T-helper 2 cell (primary cell): ENCODE data around the gene ABHD1.

Experiments used
- DNase-seq, 5 experiments: peaks; one replicate each; pipeline versions ENCODE4 v3.0.0 to v3.0.0-alpha.2; 2012 to 2022

The ABHD1 gene

DNA sequence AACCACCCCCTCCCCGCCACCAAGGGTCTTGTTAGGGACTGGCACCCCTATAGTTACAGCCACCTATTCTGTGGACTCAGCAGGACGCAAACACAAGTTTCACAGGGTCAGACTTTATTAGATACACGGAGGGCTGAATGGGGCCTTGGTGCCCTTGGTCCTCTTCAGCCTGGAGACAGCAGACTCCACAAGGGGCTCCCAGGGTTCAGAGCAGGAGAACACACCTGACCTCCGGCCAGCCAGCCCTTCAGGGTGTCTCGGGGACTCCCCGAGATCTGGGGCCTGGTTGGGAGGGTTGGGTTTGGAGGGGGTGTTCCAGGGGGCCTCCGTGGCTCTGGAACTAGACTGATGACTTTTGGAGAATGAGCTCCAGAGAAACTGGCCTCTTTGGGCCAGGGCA, 13.1 kb downstream of the ABHD1 start:
- DNase-seq = no peak

DNA sequence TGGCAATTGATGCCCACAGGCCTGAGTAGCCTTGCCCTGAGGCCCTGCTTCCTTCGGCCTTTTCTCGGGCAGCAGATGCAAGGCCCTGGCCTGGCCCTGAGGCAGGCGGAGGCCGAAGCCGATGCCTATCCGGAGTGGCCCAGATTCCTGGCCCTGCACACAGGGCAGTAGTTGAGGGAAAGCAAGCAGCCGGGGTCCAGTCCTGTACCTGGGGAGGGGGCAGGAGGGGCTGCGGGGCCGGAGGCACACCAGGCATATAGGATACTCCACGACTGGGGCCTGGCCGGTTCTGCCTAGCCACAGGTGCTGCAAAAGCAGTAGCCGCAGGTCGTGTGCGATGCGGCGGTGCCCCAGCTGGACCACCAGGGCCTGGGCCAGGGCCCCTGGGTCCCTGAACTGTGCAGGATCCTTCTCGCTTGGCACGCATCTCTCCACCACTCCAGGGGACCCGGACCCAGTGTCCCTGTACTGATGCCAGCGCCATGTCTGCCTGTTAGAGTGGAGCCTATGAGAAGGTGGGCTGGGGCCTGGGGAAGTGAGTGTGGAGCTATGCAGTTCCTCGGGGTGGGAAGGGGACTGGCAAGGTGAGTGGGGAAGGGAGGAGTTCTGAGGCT, 13.8 kb downstream of the ABHD1 start:
- no peak for DNase-seq

- no peak for DNase-seq
These were observed 14.5 kb downstream of the ABHD1 start for GRCh38 chr2:27138111-27138510.

- DNase-seq = no peak
These were observed 15.7 kb downstream of the ABHD1 start, which contains the start of gene PRR30 for GRCh38 chr2:27139310-27139709. Gene PRR30, minus strand, starts transcription at chr2:27139410. Its CDS starts 1,081 bp downstream, at chr2:27138329.

GRCh38 chr2:27143285-27143684, 19.7 kb downstream of the ABHD1 start:
- no peak for DNase-seq

DNA sequence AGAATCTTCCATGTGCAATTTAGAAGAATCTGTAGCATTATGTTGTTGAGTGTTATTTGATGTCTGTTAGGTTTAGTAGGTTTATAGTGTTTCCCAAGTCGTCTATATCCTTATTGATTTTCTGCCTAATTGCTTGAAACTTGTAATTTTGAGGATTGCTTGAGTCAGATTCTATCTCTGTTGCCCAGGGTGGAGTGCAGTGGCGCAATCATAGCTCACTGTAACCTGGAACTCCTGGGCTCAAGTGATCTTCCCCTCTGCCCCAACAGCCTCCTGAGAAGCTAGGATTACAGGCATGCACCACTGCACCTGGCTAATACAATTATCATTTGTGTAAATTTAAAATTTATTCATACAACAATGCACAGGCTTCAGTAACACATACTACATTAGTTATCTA, 22.1 kb downstream of the ABHD1 start:
- DNase-seq = no peak

DNA sequence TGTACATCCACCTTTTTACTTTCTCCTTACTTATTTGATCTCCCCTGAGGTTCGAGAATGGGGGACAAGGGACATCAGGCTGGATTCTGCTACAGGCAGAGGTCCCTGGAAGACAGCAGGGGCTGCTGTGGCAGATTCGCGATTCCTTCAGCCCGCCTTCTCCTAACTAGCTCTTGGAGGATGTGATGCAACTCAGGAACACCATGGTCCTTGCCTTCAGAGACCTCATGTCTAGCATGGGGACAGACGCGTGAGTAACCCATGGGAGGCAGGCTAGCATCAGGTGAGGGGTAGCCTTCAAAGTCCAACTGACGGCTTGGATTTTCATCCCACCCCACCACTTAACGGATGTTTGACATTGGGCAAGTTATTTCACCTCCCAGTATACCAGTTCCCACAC, 24.3 kb downstream of the ABHD1 start:
- no peak for DNase-seq

DNA sequence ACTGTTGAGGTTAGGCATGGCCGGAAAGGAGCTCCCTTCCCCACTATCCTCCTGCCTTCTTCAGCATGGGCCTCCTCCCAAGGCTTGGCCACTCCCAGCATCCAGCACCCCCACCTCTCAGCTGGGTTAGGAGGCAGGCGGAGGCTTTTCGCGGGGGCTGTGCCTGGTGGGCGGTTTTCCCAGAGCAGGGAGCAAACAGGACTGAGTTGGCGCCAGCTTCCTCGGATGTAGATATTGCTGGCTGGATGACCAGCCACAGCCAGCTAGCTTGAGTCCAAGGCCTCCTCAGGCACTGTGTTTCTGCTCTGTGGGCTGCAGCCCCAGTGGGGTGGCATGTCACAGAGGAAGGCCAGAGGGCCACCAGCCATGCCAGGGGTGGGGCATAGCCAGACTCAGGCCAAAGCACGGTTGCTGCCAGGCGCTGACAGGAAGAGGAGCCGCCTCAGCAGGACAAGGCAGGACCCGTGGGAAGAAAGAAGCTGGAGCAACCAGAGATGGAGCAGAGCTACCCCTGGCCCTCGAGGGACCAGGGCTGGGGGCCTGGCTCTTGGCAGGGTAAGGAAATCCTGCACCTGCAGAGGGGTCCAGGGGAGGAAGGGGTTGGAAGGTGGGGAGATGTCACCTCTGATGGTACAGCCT, 25.3 kb downstream of the ABHD1 start, which contains the start of gene TCF23:
TCF23 (plus strand) TSS at position 204 of the 639 bp plus-strand sequence; CDS start at position 334, 130 bp downstream.
- no peak for DNase-seq

DNA sequence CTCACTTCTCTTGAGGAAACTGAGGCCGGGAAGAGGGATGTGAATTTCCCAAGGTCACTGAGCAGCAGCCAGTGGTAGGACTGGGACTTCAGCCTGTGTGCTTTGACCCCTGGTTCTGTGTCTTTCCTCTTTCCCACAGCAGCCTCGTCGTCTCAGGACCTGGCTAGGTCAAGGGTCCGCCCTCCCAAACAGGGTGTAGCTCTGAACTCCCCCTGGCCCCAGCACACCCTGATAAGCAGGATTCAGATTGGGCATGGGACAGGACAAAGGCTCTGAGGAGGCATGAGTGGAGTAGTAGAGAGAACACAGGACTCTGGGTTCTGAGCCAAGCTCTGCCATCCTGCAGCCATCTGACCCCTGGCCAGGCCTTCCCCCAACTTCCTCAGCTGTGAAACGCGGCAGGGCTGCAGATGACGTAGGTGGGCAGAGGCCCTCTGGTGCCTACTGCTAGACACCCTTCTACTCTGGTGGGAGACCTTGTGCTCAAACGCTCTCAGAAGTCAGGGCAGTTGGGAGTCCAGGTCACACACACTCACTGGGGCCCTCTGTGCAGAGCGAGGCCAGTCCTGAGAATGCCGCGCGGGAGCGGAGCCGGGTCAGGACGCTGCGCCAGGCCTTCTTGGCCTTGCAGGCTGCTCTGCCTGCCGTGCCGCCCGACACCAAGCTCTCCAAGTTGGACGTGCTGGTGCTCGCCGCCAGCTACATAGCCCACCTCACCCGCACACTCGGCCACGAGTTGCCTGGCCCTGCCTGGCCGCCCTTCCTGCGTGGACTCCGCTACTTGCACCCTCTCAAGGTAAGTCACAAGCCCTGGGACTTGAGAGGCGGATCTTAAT, 26.2 kb downstream of the ABHD1 start:
- no peak for DNase-seq

DNA sequence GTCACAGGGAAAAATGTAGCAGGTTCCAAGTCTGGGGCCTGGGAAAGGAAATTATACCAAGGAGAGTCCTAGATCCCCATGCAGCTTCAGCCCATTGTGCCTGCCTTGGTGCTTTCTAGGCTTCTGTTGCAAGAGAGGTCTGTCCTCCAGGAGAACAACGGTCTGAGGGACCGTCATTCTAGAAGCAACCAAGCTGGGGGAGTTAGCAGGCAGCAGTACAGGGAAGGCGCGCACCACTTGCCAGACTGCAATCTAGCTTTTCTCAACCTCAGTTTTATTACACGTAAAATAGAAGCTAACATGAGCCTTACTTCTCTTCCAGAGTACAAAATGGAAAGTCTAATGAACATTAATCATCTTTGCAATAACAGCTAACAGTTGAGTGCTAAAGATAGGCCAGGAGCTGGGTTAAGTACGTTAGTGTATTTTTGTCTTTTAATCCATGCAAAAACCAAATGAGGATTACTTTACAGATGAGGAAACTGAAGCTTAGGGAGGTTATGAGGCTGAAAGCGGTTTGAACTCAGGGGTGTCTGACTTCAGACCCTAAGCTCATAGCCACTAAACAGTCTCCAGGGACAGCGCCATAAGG, 27.1 kb downstream of the ABHD1 start:
- no peak for DNase-seq

GRCh38 chr2:27152102-27152795, 28.6 kb downstream of the ABHD1 start:
- DNase-seq = no peak

DNA sequence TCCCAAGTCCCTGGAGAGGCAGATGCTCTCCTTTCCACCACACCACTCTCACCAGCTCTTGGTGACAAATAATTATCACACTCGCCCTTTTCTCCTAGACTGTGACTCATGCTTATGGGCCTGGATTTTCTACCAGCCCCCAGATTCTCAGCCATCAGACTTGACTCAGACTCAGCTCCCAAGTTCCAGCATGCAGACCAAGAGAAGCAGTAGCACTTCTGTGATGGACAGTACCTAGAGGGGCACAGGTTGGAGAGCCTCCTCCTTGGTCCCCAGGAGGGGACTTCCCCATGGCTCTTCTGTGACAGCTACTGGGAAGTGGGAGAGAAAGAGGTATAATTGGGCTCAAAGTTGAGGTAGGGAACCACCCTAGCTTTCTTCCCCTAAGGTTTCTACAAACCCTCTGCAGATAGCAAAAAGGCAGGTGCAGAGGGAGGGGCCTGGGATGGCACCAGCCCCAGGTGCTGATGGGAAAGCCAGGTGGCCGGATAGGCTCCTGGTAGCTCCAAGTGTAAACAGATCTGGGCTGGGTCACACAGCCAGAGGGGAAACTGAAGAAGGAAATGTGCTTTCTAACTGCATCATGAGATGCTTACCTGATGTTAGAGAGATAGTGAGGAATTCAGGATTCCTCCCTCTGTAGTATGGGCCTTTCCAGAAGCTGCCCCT, 29.3 kb downstream of the ABHD1 start:
- no peak for DNase-seq

DNA sequence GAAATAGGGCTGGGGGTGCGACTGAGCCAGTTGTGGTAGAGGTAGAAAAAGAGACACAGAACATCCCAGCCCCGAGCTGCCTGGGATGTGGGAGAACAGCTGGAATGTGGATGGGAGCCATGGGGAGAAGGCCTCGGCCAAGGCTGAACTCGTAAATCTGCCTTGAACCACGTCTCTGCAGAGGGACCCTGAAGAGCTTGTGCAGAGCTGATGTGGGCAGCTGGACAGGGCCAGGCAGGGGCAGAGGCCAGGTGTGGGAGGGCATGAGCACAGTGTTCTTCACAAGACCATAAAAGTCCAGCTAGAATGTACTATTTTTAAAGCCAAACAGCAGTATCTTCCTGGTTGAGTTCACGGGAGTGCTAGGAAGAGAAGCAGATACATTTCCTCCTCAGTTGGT, 30.9 kb downstream of the ABHD1 start:
- no peak for DNase-seq

DNA sequence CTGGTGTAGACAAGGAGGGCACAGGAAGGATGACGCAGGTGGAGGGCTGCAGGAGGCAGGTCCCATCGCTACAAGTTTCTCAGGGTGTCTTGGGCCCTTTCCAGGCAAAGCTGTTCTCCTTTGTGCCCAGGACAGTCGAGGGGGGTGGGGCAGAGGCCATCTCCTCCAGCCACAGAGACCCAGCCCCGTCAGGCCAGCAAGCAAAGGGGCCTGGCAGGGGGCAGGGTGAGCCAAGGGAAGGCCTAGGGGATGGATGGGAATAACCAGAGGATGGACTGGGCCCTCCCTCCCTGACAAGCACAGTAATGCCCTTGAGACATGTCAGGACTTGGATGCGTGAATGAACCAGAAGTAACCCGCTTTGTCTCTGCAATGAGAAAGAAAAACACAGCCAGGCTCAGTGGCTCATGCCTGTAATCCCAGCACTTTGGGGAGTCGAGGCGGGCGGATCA, 31.5 kb downstream of the ABHD1 start:
- DNase-seq = no peak

- no peak for DNase-seq
These were observed 34.9 kb downstream of the ABHD1 start for GRCh38 chr2:27158468-27158867.

GRCh38 chr2:27159271-27159670, 35.7 kb downstream of the ABHD1 start:
- DNase-seq = no peak

DNA sequence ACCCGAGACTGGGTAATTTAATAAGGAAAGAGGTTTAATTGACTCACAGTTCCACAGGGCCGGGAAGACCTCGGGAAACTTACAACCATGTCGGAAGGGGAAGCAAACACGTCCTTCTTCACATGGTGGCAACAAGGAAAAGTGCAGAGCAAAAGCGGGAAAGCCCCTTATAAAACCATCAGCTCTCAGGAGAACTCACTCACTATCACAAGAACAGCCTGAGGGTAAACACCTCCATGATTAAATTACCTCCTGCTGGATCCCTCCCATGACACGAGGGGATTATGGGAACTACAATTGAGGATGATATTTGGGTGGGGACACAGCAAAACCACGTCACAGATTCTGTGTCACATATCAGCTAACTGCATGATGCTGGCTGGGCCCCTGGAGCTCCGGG, 36.6 kb downstream of the ABHD1 start:
- DNase-seq = no peak

GRCh38 chr2:27162151-27163121, 38.8 kb downstream of the ABHD1 start:
- peak in 1 of 5 experiments; percentile 22 for DNase-seq

DNA sequence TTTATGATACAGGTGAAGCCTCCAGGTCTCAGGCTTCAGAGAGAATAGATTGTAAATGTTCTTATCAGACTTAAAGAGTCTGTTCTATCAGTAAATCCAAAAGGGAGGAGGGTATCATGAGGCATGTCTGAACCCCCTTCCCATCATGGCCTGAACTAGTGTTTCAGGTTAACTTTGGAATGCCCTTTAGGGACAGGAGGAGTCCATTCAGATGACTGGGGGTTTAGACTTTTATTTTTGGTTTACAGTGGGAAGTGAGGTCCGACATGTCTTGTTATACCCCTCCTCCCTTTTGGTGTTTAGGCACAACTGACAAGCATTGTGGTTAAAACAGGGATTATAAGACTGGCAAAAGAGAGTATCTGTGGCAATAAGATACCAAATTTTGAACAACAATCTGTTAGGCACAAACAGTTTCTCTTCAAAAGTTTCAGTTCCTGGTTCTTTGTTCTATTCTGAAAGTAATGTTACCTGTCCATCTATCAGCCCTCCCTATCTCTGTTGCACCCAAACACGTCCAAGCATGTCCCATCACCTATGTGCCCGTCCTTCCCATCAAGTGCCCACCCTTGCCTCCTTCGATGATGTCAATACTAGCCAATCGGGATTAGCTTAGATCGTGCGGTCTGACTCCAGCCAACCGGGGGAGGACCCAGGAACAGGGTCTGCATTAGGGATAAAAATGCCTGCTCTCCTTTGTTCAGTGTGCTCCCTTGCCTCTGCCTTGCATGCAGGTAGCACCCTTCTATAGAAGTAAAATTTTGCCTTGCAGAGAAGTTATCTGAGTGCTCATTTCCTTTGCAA, 41.5 kb downstream of the ABHD1 start:
- no peak for DNase-seq
